H1 (cell line): ENCODE measurements around the gene ZNF280C. TPM values are rescaled to one million over a fixed set of nuclear protein-coding genes. Genes with fewer than 3 reads are reported as not detected.

Source experiments
- CTCF ChIA-PET: fragments of 300-600 bp; sonication (Branson Sonifier 250); formaldehyde crosslinking; loops from one replicate; lab custom pipeline; 2021; ENCODE audit not compliant: partially characterized antibody; lab: Charles Lee
- POLR2A ChIA-PET: fragments of 300-600 bp; sonication (Branson Sonifier 250); formaldehyde crosslinking; loops from one replicate; lab custom pipeline; 2021; ENCODE audit warnings: inconsistent platforms; ENCODE audit not compliant: partially characterized antibody; lab: Charles Lee
- DNase-seq, 2 experiments: peaks; one replicate each; pipeline versions ENCODE4 v3.0.0 to v3.0.0-alpha.2; 2010 to 2022; ENCODE audit warnings: low spot score in 2 of 2, low read depth in 1 of 2, mixed read lengths in 1 of 2
- FAIRE-seq: peaks from 2 replicates; lab custom pipeline; 2011; peaks lifted over from hg19 to GRCh38; lab: Jason Lieb, UNC
- H2AFZ ChIP-seq: 2 replicates; pipeline ENCODE4 v1.8.1; 2012; ENCODE audit warnings: low read length, inconsistent platforms
- H2AK5ac ChIP-seq: 2 replicates; pipeline ENCODE4 v1.6.1; 2013; ENCODE audit warnings: low read depth, low read length
- H2BK120ac ChIP-seq: replicated peaks from 2 replicates; pipeline ENCODE3; 2013; ENCODE audit warnings: low read depth, low read length, inconsistent platforms
- H2BK12ac ChIP-seq: 2 replicates; pipeline ENCODE4 v1.6.1; 2013; ENCODE audit warnings: low read depth, low read length
- H2BK15ac ChIP-seq: 2 replicates; pipeline ENCODE4 v1.6.1; 2013; ENCODE audit warnings: low read length
- H2BK20ac ChIP-seq: 2 replicates; pipeline ENCODE4 v1.6.1; 2013; ENCODE audit warnings: low read length
- H2BK5ac ChIP-seq: 2 replicates; pipeline ENCODE4 v1.6.1; 2013; ENCODE audit warnings: low read depth, low read length
- H3K14ac ChIP-seq: 2 replicates; pipeline ENCODE4 v1.6.1; 2013; ENCODE audit warnings: inconsistent platforms; ENCODE audit not compliant: insufficient read length
- H3K18ac ChIP-seq: 2 replicates; pipeline ENCODE4 v1.6.1; 2013; ENCODE audit warnings: low read length; ENCODE audit errors: extremely low read depth
- H3K23ac ChIP-seq: 2 replicates; pipeline ENCODE4 v1.6.1; 2013; ENCODE audit warnings: inconsistent platforms; ENCODE audit not compliant: insufficient read length
- H3K23me2 ChIP-seq: 2 replicates; pipeline ENCODE4 v1.6.1; 2013; ENCODE audit warnings: low read depth, low read length
- H3K27ac ChIP-seq: 2 replicates; pipeline ENCODE4 v1.6.1; 2011; ENCODE audit warnings: low read depth, low read length, inconsistent platforms
- H3K27me3 ChIP-seq, 4 experiments: replicated peaks in 1 of 4; 1 replicate in 1 of 4; 2 replicates in 3 of 4; pipeline versions ENCODE4 v1.6.1 to v1.8.1; 2011 to 2013; ENCODE audit warnings: low read length in 3 of 4, mild to moderate bottlenecking in 3 of 4, inconsistent platforms in 2 of 4, mixed read lengths in 2 of 4, moderate library complexity in 1 of 4; ENCODE audit not compliant: control insufficient read depth in 3 of 4, insufficient read depth in 3 of 4; ENCODE audit errors: extremely low read depth in 1 of 4
- H3K36me3 ChIP-seq, 4 experiments: 2 replicates each; pipeline versions ENCODE4 v1.6.1 to v1.8.1; 2011 to 2013; ENCODE audit warnings: mild to moderate bottlenecking in 4 of 4, low read length in 3 of 4, moderate library complexity in 2 of 4, control low read depth in 1 of 4, inconsistent platforms in 1 of 4; ENCODE audit not compliant: insufficient read depth in 4 of 4, control insufficient read depth in 2 of 4
- H3K4ac ChIP-seq: replicated peaks from 2 replicates; pipeline ENCODE3; 2013; ENCODE audit warnings: low read length, low read depth, mixed read lengths, inconsistent platforms; ENCODE audit not compliant: insufficient read length
- H3K4me1 ChIP-seq, 4 experiments: replicated peaks in 1 of 4; 1 replicate in 1 of 4; 2 replicates in 3 of 4; pipeline versions ENCODE4 v1.6.1 to v1.8.1; 2011 to 2013; ENCODE audit warnings: low read length in 3 of 4, inconsistent platforms in 2 of 4, mixed read lengths in 1 of 4; ENCODE audit not compliant: insufficient read depth in 4 of 4, control insufficient read depth in 3 of 4
- H3K4me2 ChIP-seq, 2 experiments: 2 replicates each; pipeline versions ENCODE4 v1.6.1 to v1.8.1; 2011 to 2013; ENCODE audit warnings: low read depth in 2 of 2, low read length in 2 of 2, control low read depth in 1 of 2, inconsistent platforms in 1 of 2, mild to moderate bottlenecking in 1 of 2; ENCODE audit not compliant: insufficient read depth in 1 of 2
- H3K4me3 ChIP-seq, 4 experiments: fragments of 200-600, 300-600 bp in 1 of 4; sonication (generic), shearing (Covaris generic), sonication (Bioruptor Twin) in 1 of 4; 2 replicates each; pipeline versions ENCODE4 v1.5.1 to v1.8.1; 2011 to 2016; ENCODE audit warnings: low read length in 4 of 4, low read depth in 3 of 4, control low read depth in 2 of 4, inconsistent platforms in 2 of 4, mild to moderate bottlenecking in 2 of 4, mixed read lengths in 1 of 4, moderate library complexity in 1 of 4; ENCODE audit not compliant: insufficient read depth in 2 of 4; ENCODE audit errors: extremely low read depth in 1 of 4
- H3K56ac ChIP-seq: replicated peaks from 2 replicates; pipeline ENCODE3; 2013; ENCODE audit warnings: low read depth, mild to moderate bottlenecking, mixed read lengths, low read length, inconsistent platforms; ENCODE audit not compliant: insufficient read length
- H3K79me1 ChIP-seq: 2 replicates; pipeline ENCODE4 v1.6.1; 2013; ENCODE audit warnings: low read depth, low read length, control low read depth
- H3K79me2 ChIP-seq, 2 experiments: 2 replicates each; pipeline versions ENCODE4 v1.6.1 to v1.8.1; 2012 to 2013; ENCODE audit warnings: low read length in 2 of 2, mild to moderate bottlenecking in 2 of 2, inconsistent platforms in 1 of 2; ENCODE audit not compliant: insufficient read depth in 2 of 2, control insufficient read depth in 1 of 2
- H3K9ac ChIP-seq, 4 experiments: replicated peaks in 1 of 4; 1 replicate in 1 of 4; 2 replicates in 3 of 4; pipeline versions ENCODE4 v1.6.1 to v1.8.1; 2011 to 2013; ENCODE audit warnings: low read depth in 3 of 4, low read length in 3 of 4, control low read depth in 2 of 4, mild to moderate bottlenecking in 2 of 4, moderate library complexity in 2 of 4, inconsistent platforms in 1 of 4; ENCODE audit errors: extremely low read depth in 1 of 4
- H3K9me3 ChIP-seq, 2 experiments: 2 replicates each; pipeline versions ENCODE4 v1.6.1 to v1.8.1; 2012 to 2013; ENCODE audit warnings: mild to moderate bottlenecking in 2 of 2, moderate library complexity in 2 of 2, control low read depth in 1 of 2, inconsistent platforms in 1 of 2, low read depth in 1 of 2, low read length in 1 of 2, mixed read lengths in 1 of 2; ENCODE audit not compliant: insufficient read depth in 2 of 2
- H4K20me1 ChIP-seq, 2 experiments: replicated peaks in 1 of 2; 2 replicates each; pipeline versions ENCODE3 to v1.8.1; 2011 to 2013; ENCODE audit warnings: inconsistent platforms in 2 of 2, low read length in 2 of 2, mild to moderate bottlenecking in 1 of 2; ENCODE audit not compliant: insufficient read depth in 2 of 2, control insufficient read depth in 1 of 2
- H4K5ac ChIP-seq: 2 replicates; pipeline ENCODE4 v1.6.1; 2013; ENCODE audit warnings: low read length, low read depth, mixed read lengths, inconsistent platforms; ENCODE audit not compliant: insufficient read length
- H4K8ac ChIP-seq: 2 replicates; pipeline ENCODE4 v1.8.0; 2013; ENCODE audit warnings: mild to moderate bottlenecking, moderate library complexity, low read length, inconsistent platforms; ENCODE audit not compliant: insufficient read depth; ENCODE audit errors: extremely low read depth
- H4K91ac ChIP-seq: replicated peaks from 2 replicates; pipeline ENCODE3; 2013; ENCODE audit warnings: low read length, mixed read lengths, inconsistent platforms; ENCODE audit not compliant: insufficient read length
- CTCF ChIP-seq, 3 experiments: IDR thresholded peaks; 1 replicate in 2 of 3; 2 replicates in 1 of 3; pipeline versions ENCODE4 v1.5.1 to v1.6.1; 2011; ENCODE audit warnings: low read length in 3 of 3, mild to moderate bottlenecking in 3 of 3, inconsistent platforms in 2 of 3, low read depth in 1 of 3, moderate library complexity in 1 of 3; ENCODE audit not compliant: insufficient read depth in 1 of 3; ENCODE audit errors: control extremely low read depth in 1 of 3
- GABPA ChIP-seq: IDR thresholded peaks from 2 replicates; pipeline ENCODE4 v1.6.1; 2011; ENCODE audit warnings: mild to moderate bottlenecking, low read length, moderate library complexity, borderline replicate concordance; ENCODE audit not compliant: insufficient read depth
- KDM1A ChIP-seq: fragments of 200-600, 300-600 bp; sonication (generic); IDR thresholded peaks from 2 replicates; pipeline ENCODE4 v1.7.1; 2016; ENCODE audit warnings: mild to moderate bottlenecking, low read length, borderline replicate concordance
- NRF1 ChIP-seq: IDR thresholded peaks from 2 replicates; pipeline ENCODE4 v1.6.1; 2011; ENCODE audit warnings: mild to moderate bottlenecking, low read depth, low read length, improper control_type of control experiment
- SAP30 ChIP-seq: fragments of 300-600 bp; sonication (generic); IDR thresholded peaks from 2 replicates; pipeline ENCODE4 v1.7.1; 2012; ENCODE audit warnings: low read length, moderate library complexity, mild to moderate bottlenecking, inconsistent platforms; ENCODE audit not compliant: insufficient read depth, insufficient replicate concordance
- WGBS, 2 experiments: shearing (Covaris generic) in 1 of 2; methylation state at CpG; one replicate each; pipeline versions ENCODE4 v1.1.6 to v1.1.7; 2013 to 2015; ENCODE audit warnings: low lambda C conversion rate in 2 of 2, mixed read lengths in 2 of 2, inconsistent platforms in 1 of 2, low coverage in 1 of 2, missing lambda C conversion rate in 1 of 2; ENCODE audit not compliant: insufficient replicate concordance in 2 of 2, insufficient coverage in 1 of 2, insufficient read length in 1 of 2; ENCODE audit errors: extremely low coverage in 1 of 2, missing lambda C conversion rate in 1 of 2; 5-methylcytosine and 5-hydroxymethylcytosine counted together
- polyA plus RNA-seq, 7 experiments: library from polyadenylated mRNA; depleted of rRNA in 3 of 7; stranded (reverse) in 5 of 7; unstranded in 2 of 7; fragments of >200 nt in 5 of 7; fragments of 200-250 nt in 2 of 7; gene quantifications; 1 replicate in 5 of 7; 2 replicates in 1 of 7; 4 replicates in 1 of 7; pipeline versions ENCODE4 v1.2.1 to v1.2.3, GENCODE V29; 2011 to 2013; ENCODE audit warnings: missing spikeins in 2 of 7, mixed read lengths in 2 of 7
- total RNA-seq: library from RNA; stranded (reverse); fragmentation: NEBNext Ultra II Directional; extraction: Animal tissue kit (Norgen Biotek cat#: 25700); gene quantifications from 2 replicates; pipeline ENCODE4 v1.2.1, GENCODE V29; 2021

ZNF280C gene
- total and polyA plus RNA-seq, 2 of the 8 experiments (the other 6 are each of a cell fraction or from before 2014, with no cell fraction given) = 8.4 to 13.4 TPM

- Histone ChIP-seq H3K23me2 (no peaks in the 10 kb centered on the region), H3K14ac (no peak overlapping the region), H3K36me3 (no peaks in the 10 kb centered on the region), H3K9ac (no peak overlapping the region), H4K8ac (no peak overlapping the region), H3K4me1 (no peaks in the 10 kb centered on the region), H2BK5ac (no peak overlapping the region), H2AK5ac (no peak overlapping the region), H4K91ac (no peak overlapping the region), H3K23ac (no peak overlapping the region), H2BK15ac (no peak overlapping the region), H4K20me1 (no peaks in the 10 kb centered on the region), H3K27ac (no peak overlapping the region), H3K79me2 (no peaks in the 10 kb centered on the region), H3K4ac (no peak overlapping the region), H2AFZ (no peak overlapping the region), H3K4me3 (no peak overlapping the region), H3K18ac (no peak overlapping the region), H3K27me3 (no peaks in the 10 kb centered on the region), H2BK20ac (no peak overlapping the region), H2BK120ac (no peak overlapping the region), H3K9me3 (no peaks in the 10 kb centered on the region), H3K56ac (no peak overlapping the region), H4K5ac (no peak overlapping the region), H2BK12ac (no peak overlapping the region), H3K79me1 (no peaks in the 10 kb centered on the region), H3K4me2 (no peak overlapping the region)
- 84% methylated on average over 5 of the region's 7 CpGs; no CpG with 5 or more reads in 1 of the 2 experiments for WGBS, 2 experiments
- ChIA-PET CTCF (interaction anchor here (0.6 to 2.3 kb wide), 4 partner anchors 9 to 82 kb away, joined by 3 to 7 read pairs (median 4); no protein-coding TSS in a partner anchor), POLR2A (interaction anchor here (0.8 kb wide), 1 partner anchor 49 kb away, joined by 3 read pairs; no protein-coding TSS in a partner anchor)
- no peak for DNase-seq
- FAIRE-seq = no peak
- TF ChIP-seq GABPA = no peak
- TF ChIP-seq KDM1A = no peak
- no peak for TF ChIP-seq SAP30
- TF ChIP-seq NRF1 = no peak
- no peak for TF ChIP-seq CTCF (IDR thresholded peaks at IDR 0.05; ENCODE audit: control extremely low read depth in 1 of 3, insufficient read depth in 1 of 3, low read depth in 1 of 3, low read length in 3 of 3)
Observed at GRCh38 chrX:130179579-130180215, 89.0 kb downstream of the ZNF280C start.
